HUES64 (cell line): Measurements from ENCODE around the gene SLC6A14. TPM values are rescaled to one million over a fixed set of nuclear protein-coding genes. Genes with fewer than 3 reads are reported as not detected.

Source experiments
- H3K27ac ChIP-seq: 2 replicates; pipeline ENCODE4 v1.7.0; 2013; ENCODE audit warnings: low read depth, low read length, inconsistent platforms
- H3K27me3 ChIP-seq: 2 replicates; pipeline ENCODE4 v1.6.1; 2013; ENCODE audit warnings: mild to moderate bottlenecking, low read length; ENCODE audit not compliant: insufficient read depth
- H3K36me3 ChIP-seq: 2 replicates; pipeline ENCODE4 v1.6.1; 2013; ENCODE audit warnings: mild to moderate bottlenecking, low read length; ENCODE audit not compliant: insufficient read depth
- H3K4me1 ChIP-seq: 2 replicates; pipeline ENCODE4 v1.6.1; 2013; ENCODE audit warnings: mild to moderate bottlenecking, low read length, moderate library complexity; ENCODE audit not compliant: insufficient read depth
- H3K4me3 ChIP-seq: 2 replicates; pipeline ENCODE4 v1.5.1; 2013; ENCODE audit warnings: mild to moderate bottlenecking, low read length, moderate library complexity
- H3K9ac ChIP-seq: 2 replicates; pipeline ENCODE4 v1.6.1; 2013; ENCODE audit warnings: mild to moderate bottlenecking, low read depth, low read length
- H3K9me3 ChIP-seq: 2 replicates; pipeline ENCODE4 v1.6.1; 2013; ENCODE audit warnings: low read depth, low read length; ENCODE audit not compliant: insufficient read depth
- WGBS: fragments of 150-250, 120-280 bp; methylation state at CpG from one replicate; pipeline ENCODE4 v1.1.7; 2013; ENCODE audit warnings: missing lambda C conversion rate; 5-methylcytosine and 5-hydroxymethylcytosine counted together
- polyA plus RNA-seq, 2 experiments: library from polyadenylated mRNA; stranded (reverse); fragments of 50-300 nt; gene quantifications; one replicate each; pipeline ENCODE4 v1.2.3, GENCODE V29; 2013

SLC6A14 gene, protein sequence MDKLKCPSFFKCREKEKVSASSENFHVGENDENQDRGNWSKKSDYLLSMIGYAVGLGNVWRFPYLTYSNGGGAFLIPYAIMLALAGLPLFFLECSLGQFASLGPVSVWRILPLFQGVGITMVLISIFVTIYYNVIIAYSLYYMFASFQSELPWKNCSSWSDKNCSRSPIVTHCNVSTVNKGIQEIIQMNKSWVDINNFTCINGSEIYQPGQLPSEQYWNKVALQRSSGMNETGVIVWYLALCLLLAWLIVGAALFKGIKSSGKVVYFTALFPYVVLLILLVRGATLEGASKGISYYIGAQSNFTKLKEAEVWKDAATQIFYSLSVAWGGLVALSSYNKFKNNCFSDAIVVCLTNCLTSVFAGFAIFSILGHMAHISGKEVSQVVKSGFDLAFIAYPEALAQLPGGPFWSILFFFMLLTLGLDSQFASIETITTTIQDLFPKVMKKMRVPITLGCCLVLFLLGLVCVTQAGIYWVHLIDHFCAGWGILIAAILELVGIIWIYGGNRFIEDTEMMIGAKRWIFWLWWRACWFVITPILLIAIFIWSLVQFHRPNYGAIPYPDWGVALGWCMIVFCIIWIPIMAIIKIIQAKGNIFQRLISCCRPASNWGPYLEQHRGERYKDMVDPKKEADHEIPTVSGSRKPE
- polyA plus RNA-seq (2013, experiment 1 of 2) = not detected
- not detected for polyA plus RNA-seq (2013, experiment 2 of 2)

DNA sequence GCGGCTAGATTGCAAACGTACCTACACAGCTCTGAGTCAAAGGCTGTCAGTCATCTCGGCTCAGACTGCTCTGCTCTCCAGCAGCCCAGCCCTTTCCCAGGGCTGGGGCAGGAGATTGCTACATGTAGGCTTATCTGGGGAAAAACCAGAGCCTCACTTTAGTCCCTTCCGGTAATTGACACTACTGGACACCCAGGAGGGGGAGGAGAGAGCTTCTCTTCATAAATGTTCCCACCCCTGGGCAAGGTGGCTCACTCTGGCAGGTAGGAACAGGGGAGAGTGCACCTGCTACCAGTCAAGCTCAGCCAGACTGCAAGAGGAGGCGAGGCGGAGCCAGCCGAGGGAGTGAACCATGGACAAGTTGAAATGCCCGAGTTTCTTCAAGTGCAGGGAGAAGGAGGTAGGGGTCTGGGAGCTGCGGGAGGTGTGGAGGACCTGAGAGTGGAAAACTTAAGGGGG is at the start of gene SLC6A14:
Gene SLC6A14 (plus strand): TSS at position 249 of the 459 bp plus-strand sequence. CDS start 104 bp downstream, at position 353.
- Histone ChIP-seq H3K27ac (no peak within 1 kb of the TSS), H3K27me3 (no peaks in the 10 kb centered on the region)
- 86% methylated on average over 8 of the region's 9 CpGs for WGBS

DNA sequence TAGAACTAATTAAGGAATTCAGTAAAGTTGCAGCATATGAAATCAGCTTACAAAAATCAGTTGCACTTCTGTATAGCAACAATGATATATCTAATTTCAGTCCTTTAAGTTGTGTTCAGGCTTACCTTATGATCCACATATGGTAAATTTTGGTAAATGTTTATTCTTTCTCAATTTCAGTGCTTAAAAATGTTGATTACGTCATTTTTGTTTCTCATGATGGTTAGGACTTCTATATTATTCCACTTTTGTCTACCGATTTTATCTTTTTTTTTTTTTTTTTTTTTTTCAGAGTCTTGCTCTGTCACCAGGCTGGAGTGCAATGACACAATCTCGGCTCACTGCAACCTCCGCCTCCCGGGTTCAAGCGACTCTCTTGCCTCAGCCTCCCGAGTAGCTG is 40.7 kb upstream of the SLC6A14 start:
- Histone ChIP-seq H3K27ac (no peak overlapping the region), H3K9ac (no peak overlapping the region), H3K9me3 (no peaks in the 10 kb centered on the region), H3K27me3 (no peaks in the 10 kb centered on the region), H3K4me1 (no peaks in the 10 kb centered on the region), H3K36me3 (no peaks in the 10 kb centered on the region), H3K4me3 (no peak overlapping the region)
- WGBS = 98% methylated on average over 4 of the region's 7 CpGs

More for the DNA sequence above, at the start of gene SLC6A14:
- no peaks in the 10 kb centered on the region for H3K4me1 ChIP-seq
- H3K4me3 ChIP-seq = no peak within 1 kb of the TSS
- H3K9ac ChIP-seq = no peak within 1 kb of the TSS
- no peaks in the 10 kb centered on the region for H3K9me3 ChIP-seq
- no peaks in the 10 kb centered on the region for H3K36me3 ChIP-seq

DNA sequence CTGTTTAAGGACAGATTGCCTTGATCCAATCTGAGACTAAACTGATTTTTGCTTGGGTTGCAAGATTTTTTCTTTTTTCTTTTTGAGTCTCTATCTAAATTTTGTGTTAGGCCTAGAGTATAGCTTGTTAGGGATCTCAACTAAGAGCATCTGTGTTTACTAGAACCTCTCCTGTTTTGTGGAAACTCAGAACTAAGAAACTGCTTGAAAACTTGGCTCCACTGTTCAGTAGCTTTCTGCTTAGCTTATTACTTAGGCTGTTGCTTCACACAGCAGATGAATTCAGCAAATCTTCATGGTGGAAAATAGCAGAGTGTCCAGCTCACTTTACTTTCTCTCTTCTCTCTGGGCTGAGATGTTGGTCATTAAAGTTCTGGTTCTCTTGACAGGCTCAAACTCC is 36.7 kb upstream of the SLC6A14 start:
- H3K4me3 ChIP-seq = no peak overlapping the region

DNA sequence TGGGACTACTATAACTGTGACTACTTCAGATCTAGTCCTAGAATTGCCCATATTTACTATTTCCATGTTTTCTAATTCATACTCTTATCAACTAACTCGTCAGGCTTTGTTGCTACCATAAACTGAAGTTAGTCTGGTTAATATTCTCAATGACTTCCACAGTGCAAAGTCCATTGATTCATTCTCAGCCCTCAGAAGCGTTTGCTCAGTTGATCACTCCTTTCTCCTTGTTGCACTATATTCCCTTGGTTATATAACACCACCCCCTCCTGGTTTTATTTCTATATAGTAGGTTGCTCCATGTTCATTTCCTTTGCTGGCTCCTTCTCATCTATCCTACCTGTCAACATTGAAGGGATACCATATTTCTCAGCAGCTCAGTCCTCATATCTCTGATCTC is 27.2 kb upstream of the SLC6A14 start:
- H3K9me3 ChIP-seq = no peaks in the 10 kb centered on the region
- H3K27me3 ChIP-seq = no peaks in the 10 kb centered on the region
- H3K4me1 ChIP-seq = no peaks in the 10 kb centered on the region
- H3K36me3 ChIP-seq = no peaks in the 10 kb centered on the region
- WGBS = 85% methylated on average over 2 of the region's 2 CpGs
- no peak overlapping the region for H3K4me3 ChIP-seq
- H3K27ac ChIP-seq = no peak overlapping the region
- no peak overlapping the region for H3K9ac ChIP-seq

More for the DNA sequence above, 36.7 kb upstream of the SLC6A14 start:
- no peaks in the 10 kb centered on the region for H3K4me1 ChIP-seq
- H3K9me3 ChIP-seq = no peaks in the 10 kb centered on the region
- H3K9ac ChIP-seq = no peak overlapping the region
- no peaks in the 10 kb centered on the region for H3K27me3 ChIP-seq
- H3K36me3 ChIP-seq = no peaks in the 10 kb centered on the region
- H3K27ac ChIP-seq = no peak overlapping the region

DNA sequence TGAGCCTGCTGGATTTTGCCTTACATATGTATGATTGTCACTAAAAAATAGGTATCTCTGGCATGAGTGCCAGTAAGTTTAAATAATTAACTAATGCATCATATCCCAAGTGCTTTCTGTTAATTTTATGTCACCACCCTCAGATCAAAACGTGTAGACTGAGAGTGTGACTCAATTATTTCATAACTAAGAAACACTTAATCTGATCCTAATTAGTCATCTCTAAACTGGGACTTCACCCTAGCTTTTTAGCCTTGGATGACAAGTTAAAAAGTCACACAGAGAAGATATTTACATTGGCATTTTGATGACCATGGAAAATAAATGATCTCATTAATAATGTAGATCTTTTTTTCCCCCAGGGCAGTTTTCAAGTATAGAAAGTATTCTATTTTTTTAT is 23.1 kb upstream of the SLC6A14 start:
- Histone ChIP-seq H3K4me3 (no peak overlapping the region), H3K9me3 (no peaks in the 10 kb centered on the region), H3K27ac (no peak overlapping the region), H3K9ac (no peak overlapping the region), H3K36me3 (no peaks in the 10 kb centered on the region), H3K27me3 (no peaks in the 10 kb centered on the region), H3K4me1 (no peaks in the 10 kb centered on the region)
- WGBS = 94% methylated on average over 1 of the region's 1 CpG

DNA sequence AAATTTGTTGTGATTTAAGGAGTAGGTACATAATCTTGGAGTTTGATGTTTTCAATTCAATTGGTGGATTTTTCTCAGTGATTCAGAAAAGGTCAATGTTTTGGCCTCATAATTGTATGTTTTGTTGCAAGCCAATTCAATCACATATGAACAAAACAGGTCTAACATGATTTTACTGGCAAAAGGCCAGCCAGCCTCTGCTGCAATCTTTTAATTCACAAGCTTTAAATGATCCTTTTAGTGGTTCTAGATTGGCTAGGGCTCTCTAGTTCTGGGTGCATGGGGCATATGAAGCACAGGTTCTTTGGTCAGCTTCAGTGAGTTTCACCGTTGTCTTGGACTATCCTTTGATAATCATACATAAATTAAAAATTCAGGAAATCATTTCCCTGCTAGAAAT is 19.2 kb upstream of the SLC6A14 start:
- Histone ChIP-seq H3K36me3 (no peaks in the 10 kb centered on the region), H3K4me3 (no peak overlapping the region), H3K9ac (no peak overlapping the region), H3K27ac (no peak overlapping the region), H3K27me3 (no peaks in the 10 kb centered on the region), H3K9me3 (no peaks in the 10 kb centered on the region), H3K4me1 (no peaks in the 10 kb centered on the region)
- WGBS = no CpG with 5 or more reads among the region's 1 CpG

DNA sequence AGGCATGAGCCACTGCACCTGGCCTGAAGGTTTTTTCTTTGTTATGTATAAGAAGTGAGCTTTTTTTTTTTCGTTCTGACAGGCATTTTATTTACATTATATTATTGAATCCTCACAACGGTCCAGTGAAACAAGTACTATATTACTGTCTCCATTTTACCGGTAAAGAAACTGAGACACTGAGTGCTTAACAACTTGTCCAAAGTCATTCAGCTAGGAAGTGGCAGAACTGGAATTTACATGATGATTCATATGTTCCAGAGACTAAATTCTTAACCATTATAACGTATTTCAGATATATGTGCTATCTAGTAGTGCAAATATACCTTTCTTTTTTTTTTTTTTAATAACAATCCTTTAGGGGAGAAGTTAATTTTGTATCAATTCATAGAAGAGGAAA is 18.4 kb upstream of the SLC6A14 start:
- Histone ChIP-seq H3K4me1 (no peaks in the 10 kb centered on the region), H3K36me3 (no peaks in the 10 kb centered on the region), H3K27me3 (no peaks in the 10 kb centered on the region), H3K9me3 (no peaks in the 10 kb centered on the region), H3K9ac (no peak overlapping the region), H3K27ac (no peak overlapping the region), H3K4me3 (no peak overlapping the region)
- WGBS = 93% methylated on average over 2 of the region's 4 CpGs

DNA sequence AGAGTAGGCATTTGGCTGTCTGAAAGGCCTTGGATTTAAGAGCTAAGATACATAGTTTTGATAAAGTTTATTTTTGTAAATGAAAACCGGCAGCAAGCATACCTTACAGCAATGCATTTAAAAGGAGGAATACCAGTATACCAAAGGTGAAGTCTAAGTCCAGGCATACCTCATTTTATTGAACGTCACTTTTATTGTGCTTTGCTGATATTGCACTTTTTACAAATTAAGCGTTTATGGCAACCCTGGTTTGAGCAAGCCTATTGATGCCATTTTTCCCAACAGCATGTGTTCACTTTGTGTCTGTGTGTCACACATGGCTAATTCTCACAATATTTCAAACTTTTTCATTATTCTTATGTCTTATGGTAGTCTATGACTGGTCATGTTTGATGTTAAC is 8.4 kb upstream of the SLC6A14 start:
- H3K4me3 ChIP-seq = no peak overlapping the region
- no peaks in the 10 kb centered on the region for H3K4me1 ChIP-seq
- WGBS = 96% methylated on average over 3 of the region's 3 CpGs
- H3K27ac ChIP-seq = no peak overlapping the region
- no peak overlapping the region for H3K9ac ChIP-seq
- H3K27me3 ChIP-seq = no peaks in the 10 kb centered on the region
- H3K9me3 ChIP-seq = no peaks in the 10 kb centered on the region
- H3K36me3 ChIP-seq = no peaks in the 10 kb centered on the region

DNA sequence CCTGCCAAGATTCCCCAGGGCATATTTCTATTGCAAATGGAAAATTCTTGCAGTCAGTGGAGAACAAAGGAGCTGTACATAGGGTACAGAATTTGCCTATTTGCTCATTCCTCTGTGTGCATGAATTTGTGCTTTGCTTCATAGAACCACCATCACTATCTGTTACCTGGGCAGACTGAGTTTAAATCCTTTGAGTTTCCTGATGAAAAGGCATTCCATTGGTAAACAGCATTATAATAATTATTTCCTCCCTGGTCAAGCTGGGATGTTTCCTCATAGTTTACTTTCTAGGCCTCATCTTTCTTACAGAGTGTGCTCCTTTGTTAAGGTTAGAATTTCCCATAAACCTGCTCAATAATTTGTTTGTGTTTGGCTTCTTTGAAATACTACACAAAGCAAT is 809 bp upstream of the SLC6A14 start:
- no peaks in the 10 kb centered on the region for H3K27me3 ChIP-seq
- H3K4me1 ChIP-seq = no peaks in the 10 kb centered on the region
- no peak overlapping the region for H3K4me3 ChIP-seq
- no peaks in the 10 kb centered on the region for H3K9me3 ChIP-seq
- no peak overlapping the region for H3K27ac ChIP-seq
- H3K9ac ChIP-seq = no peak overlapping the region
- H3K36me3 ChIP-seq = no peaks in the 10 kb centered on the region

DNA sequence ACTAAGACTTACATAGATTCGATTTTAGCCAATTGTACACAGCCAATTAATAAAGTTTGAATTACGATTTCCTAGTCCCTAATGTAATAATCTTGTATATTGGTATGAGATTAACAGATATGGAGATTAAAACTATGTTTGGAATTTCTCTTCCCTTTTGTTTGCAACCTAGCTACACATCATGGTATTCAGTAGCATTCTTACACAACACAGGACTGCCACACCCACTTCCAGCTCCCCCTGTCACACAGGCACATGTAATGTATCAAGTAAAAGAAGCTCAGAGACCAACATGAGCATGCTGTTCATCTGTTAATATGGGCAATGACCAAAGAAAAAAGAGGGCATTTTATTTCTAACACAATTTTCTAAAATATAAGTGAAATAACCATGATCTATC is 12.8 kb downstream of the SLC6A14 start:
- no CpG with 5 or more reads among the region's 2 CpGs for WGBS
- H3K9me3 ChIP-seq = no peaks in the 10 kb centered on the region
- no peaks in the 10 kb centered on the region for H3K4me1 ChIP-seq
- H3K9ac ChIP-seq = no peak overlapping the region
- H3K4me3 ChIP-seq = no peak overlapping the region
- H3K27ac ChIP-seq = no peak overlapping the region
- no peaks in the 10 kb centered on the region for H3K27me3 ChIP-seq
- H3K36me3 ChIP-seq = no peaks in the 10 kb centered on the region

DNA sequence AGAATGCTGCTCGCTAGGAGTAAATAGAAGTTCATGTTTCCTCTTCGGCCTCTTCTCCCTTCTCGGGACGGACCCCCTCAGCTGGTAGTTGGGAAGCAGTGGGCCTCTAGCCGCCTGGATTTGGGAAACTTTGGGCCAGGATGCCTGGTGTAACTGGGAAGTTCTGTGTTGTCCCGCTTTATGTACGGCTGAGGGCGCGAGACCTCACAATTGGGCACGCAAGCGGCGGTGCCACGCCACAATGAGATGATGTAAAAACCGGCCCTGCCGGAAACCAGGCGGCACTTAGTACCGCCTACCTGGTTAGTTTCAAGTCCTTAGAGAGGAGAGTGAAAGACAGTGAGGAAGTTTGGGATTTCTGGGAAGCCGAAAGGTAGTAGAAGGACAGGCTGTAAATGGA is 26.4 kb downstream of the SLC6A14 start, which contains the start of gene CT83:
Gene CT83 (minus strand): TSS at position 155 of the 400 bp plus-strand sequence. CDS start 120 bp downstream, at position 35.
- no peaks in the 10 kb centered on the region for H3K36me3 ChIP-seq
- no peak within 1 kb of the TSS for H3K4me3 ChIP-seq
- WGBS = 98% methylated on average over 17 of the region's 18 CpGs
- H3K4me1 ChIP-seq = no peaks in the 10 kb centered on the region
- H3K27ac ChIP-seq = no peak within 1 kb of the TSS
- H3K9ac ChIP-seq = no peak within 1 kb of the TSS
- H3K9me3 ChIP-seq = no peaks in the 10 kb centered on the region
- H3K27me3 ChIP-seq = no peaks in the 10 kb centered on the region
